HepG2 (cell line): ENCODE data around the gene TNRC18. TPM values are rescaled to one million over a fixed set of nuclear protein-coding genes. Genes with fewer than 3 reads are reported as not detected.

Source experiments
- ATAC-seq: fragments of 200-7000 bp; cut with Tn5 transposase; 3 replicates; pipeline ENCODE4 v1.9.1; 2020; ENCODE audit warnings: mild to moderate bottlenecking, moderate library complexity
- BruUV-seq: library from RNA; stranded (reverse); fragments of 400-500 nt; replicated peaks from 2 replicates; lab custom pipeline; 2021; lab: Mats Ljungman, UMichigan
- CTCF ChIA-PET: fragments of 300-600 bp; formaldehyde crosslinking; extraction: SDS; loops from one replicate; lab custom pipeline; 2021; ENCODE audit warnings: low total read pairs, inconsistent platforms, low intra/inter-chr PET ratio; lab: Yijun Ruan, JAX
- POLR2A ChIA-PET: fragments of 350-600 bp; sonication (Branson Sonifier 250); formaldehyde crosslinking; loops from one replicate; lab custom pipeline; 2020; ENCODE audit warnings: antibody characterized with exemption, inconsistent platforms; lab: Yijun Ruan, JAX
- DNase-seq: peaks from one replicate; pipeline ENCODE4 v3.0.0-alpha.2; 2015; ENCODE audit warnings: low spot score
- FAIRE-seq: peaks from 3 replicates; lab custom pipeline; 2011; peaks lifted over from hg19 to GRCh38; lab: Jason Lieb, UNC
- H2AFZ ChIP-seq: one replicate; pipeline ENCODE4 v1.6.1; 2011; ENCODE audit warnings: low read length, inconsistent platforms
- H3K27ac ChIP-seq: fragments of 300-600 bp; 3 replicates; pipeline ENCODE4 v1.8.0; 2011; ENCODE audit warnings: mixed run types, mild to moderate bottlenecking, mixed read lengths, low read length, inconsistent platforms; ENCODE audit not compliant: insufficient read depth; ENCODE audit errors: extremely low read length
- H3K27me3 ChIP-seq, 2 experiments: fragments of 200-600 bp in 1 of 2; 2 replicates in 1 of 2; 3 replicates in 1 of 2; pipeline versions ENCODE4 v1.6.0 to v1.8.0; 2011; ENCODE audit warnings: low read length in 2 of 2, mild to moderate bottlenecking in 2 of 2, moderate library complexity in 2 of 2, inconsistent platforms in 1 of 2; ENCODE audit not compliant: insufficient read depth in 2 of 2, control insufficient read depth in 1 of 2
- H3K36me3 ChIP-seq, 2 experiments: fragments of 200-600 bp in 1 of 2; replicated peaks in 1 of 2; 2 replicates in 1 of 2; 3 replicates in 1 of 2; pipeline versions ENCODE4 v1.5.1 to v1.8.0; 2011; ENCODE audit warnings: low read length in 2 of 2, inconsistent platforms in 1 of 2; ENCODE audit not compliant: insufficient read depth in 2 of 2, control insufficient read depth in 1 of 2
- H3K4me1 ChIP-seq: 2 replicates; pipeline ENCODE4 v1.5.1; 2012; ENCODE audit warnings: low read length, inconsistent platforms; ENCODE audit not compliant: insufficient read depth
- H3K4me2 ChIP-seq: 2 replicates; pipeline ENCODE4 v1.6.0; 2011; ENCODE audit warnings: low read depth, low read length, inconsistent platforms
- H3K4me3 ChIP-seq, 3 experiments: fragments of 200-600 bp in 1 of 3; sonication (generic), shearing (Covaris generic) in 1 of 3; replicated peaks in 1 of 3; 2 replicates each; pipeline ENCODE4 v1.5.1; 2011 to 2016; ENCODE audit warnings: low read length in 3 of 3, inconsistent platforms in 2 of 3, low read depth in 2 of 3, mild to moderate bottlenecking in 2 of 3, control low read depth in 1 of 3, mixed read lengths in 1 of 3; ENCODE audit not compliant: insufficient read depth in 1 of 3
- H3K79me2 ChIP-seq: one replicate; pipeline ENCODE4 v1.6.1; 2011; ENCODE audit warnings: low read length, inconsistent platforms; ENCODE audit not compliant: insufficient read depth
- H3K9ac ChIP-seq: 2 replicates; pipeline ENCODE4 v1.6.0; 2011; ENCODE audit warnings: mild to moderate bottlenecking, low read depth, low read length, inconsistent platforms; ENCODE audit not compliant: insufficient read depth
- H3K9me3 ChIP-seq: 2 replicates; pipeline ENCODE4 v1.5.1; 2012; ENCODE audit warnings: mild to moderate bottlenecking, low read length
- H4K20me1 ChIP-seq: 2 replicates; pipeline ENCODE4 v1.6.0; 2011; ENCODE audit warnings: inconsistent platforms, mild to moderate bottlenecking, low read length, moderate library complexity; ENCODE audit not compliant: insufficient read depth
- AGO2 ChIP-seq: fragments of 200-400 bp; formaldehyde crosslinking; optimal IDR thresholded peaks from 2 replicates; pipeline ENCODE3; 2017; ENCODE audit warnings: mild to moderate bottlenecking, low read depth, low read length, moderate library complexity
- BHLHE40 ChIP-seq: IDR thresholded peaks from 2 replicates; pipeline ENCODE4 v1.6.1; 2011; ENCODE audit warnings: low read length, improper control_type of control experiment
- BRD4 ChIP-seq: sonication (generic); formaldehyde crosslinking; IDR thresholded peaks from 2 replicates; pipeline ENCODE4 v1.4.0; 2020; ENCODE audit warnings: missing genetic modification reagents
- ETS1 ChIP-seq: sonication (generic); formaldehyde crosslinking; IDR thresholded peaks from 2 replicates; pipeline ENCODE4 v1.4.0; 2020; ENCODE audit warnings: missing genetic modification reagents
- HOMEZ ChIP-seq: IDR thresholded peaks from 2 replicates; pipeline ENCODE4 v1.6.1; 2016; ENCODE audit warnings: low read depth
- JUN ChIP-seq: sonication (generic); formaldehyde crosslinking; IDR thresholded peaks from 2 replicates; pipeline ENCODE4 v1.4.0; 2020; ENCODE audit warnings: mild to moderate bottlenecking, missing genetic modification reagents
- NR1H2 ChIP-seq: sonication (generic); formaldehyde crosslinking; IDR thresholded peaks from 2 replicates; pipeline ENCODE4 v1.8.1; 2022; ENCODE audit warnings: low read depth, missing genetic modification reagents, borderline replicate concordance
- RBFOX2 ChIP-seq: fragments of 200-400 bp; formaldehyde crosslinking; IDR thresholded peaks from 2 replicates; pipeline ENCODE4 v1.6.1; 2017; ENCODE audit warnings: low read depth, mild to moderate bottlenecking, low read length
- ZBTB33 ChIP-seq: sonication (generic); formaldehyde crosslinking; IDR thresholded peaks from 2 replicates; pipeline ENCODE4 v1.4.0; 2020; ENCODE audit warnings: missing genetic modification reagents
- ZMAT5 ChIP-seq: sonication (generic); formaldehyde crosslinking; IDR thresholded peaks from 2 replicates; pipeline ENCODE4 v1.5.0; 2020; ENCODE audit warnings: mild to moderate bottlenecking, low read depth, missing genetic modification reagents, borderline replicate concordance
- WGBS: methylation state at CpG from one replicate; pipeline ENCODE4 v1.1.6; 2017; ENCODE audit warnings: low lambda C conversion rate; 5-methylcytosine and 5-hydroxymethylcytosine counted together
- in situ Hi-C: cut with HindIII; loops from 2 replicates; pipeline ENCODE4 v1.10.0; 2017; ENCODE audit warnings: low pct_unique_long_range_greater_than_20kb; ENCODE audit not compliant: extremely low pct_ligation_motif_present
- intact Hi-C: fragments of 100-400 bp; cut with micrococcal nuclease; formaldehyde crosslinking; loops from one replicate; pipeline ENCODE4 v1.10.0; 2022; ENCODE audit not compliant: unreplicated experiment
- polyA plus RNA-seq, 8 experiments: library from polyadenylated mRNA; depleted of rRNA in 3 of 8; stranded (reverse) in 7 of 8; unstranded in 1 of 8; fragments of >200 nt; fragmentation: Illumina TruSeq in 4 of 8; extraction: Trizol in 4 of 8; gene quantifications; 2 replicates each; pipeline versions ENCODE4 v1.2.1 to v1.2.3, GENCODE V29; 2011 to 2016; ENCODE audit warnings: low read depth in 4 of 8, missing spikeins in 1 of 8, mixed read lengths in 1 of 8; ENCODE audit not compliant: insufficient read depth in 1 of 8
- total RNA-seq, 5 experiments: library from RNA; depleted of rRNA; stranded (reverse); fragments of >200 nt; fragmentation: Illumina TruSeq; extraction: Trizol; gene quantifications; 2 replicates each; pipeline ENCODE4 v1.2.3, GENCODE V29; 2016; ENCODE audit warnings: low read depth in 1 of 5

The TNRC18 gene
- total and polyA plus RNA-seq, 2 of the 13 experiments (the other 11 are each of a cell fraction or from before 2014, with no cell fraction given), result 11.7 to 17.4 TPM

- DNase-seq, result no peak
- Histone ChIP-seq H4K20me1 (no peaks in the 10 kb centered on the region), H3K27ac (no peak overlapping the region), H3K4me3 (no peak overlapping the region), H3K4me2 (no peak overlapping the region), H3K27me3 (no peaks in the 10 kb centered on the region), H3K36me3 (peaks cover 2 to 11% of the 10 kb centered on the region in 2 experiments; a peak in 3 of 5 replicates), H3K9me3 (no peaks in the 10 kb centered on the region), H3K79me2 (no peaks in the 10 kb centered on the region), H3K9ac (no peak overlapping the region)
- POLR2A ChIA-PET, result no interaction called here
- intact Hi-C loops (no loop called here), in situ Hi-C loops (no loop called here)
- FAIRE-seq, result no peak
- no peak for ATAC-seq
- BruUV-seq, result no TSS peak
- CTCF ChIA-PET, result no interaction called here
- TF ChIP-seq NR1H2 (CRISPR knock-in tag) (no peak), ZBTB33 (0 out of 2 replicates have a peak, but pooled peaks have one; percentile 15)
- TF ChIP-seq, all 625 proteins: peak for 1
- 95% methylated on average over 41 of the region's 48 CpGs for WGBS
- Histone ChIP-seq H2AFZ (no peak overlapping the region), H3K4me1 (peaks cover 16% of the 10 kb centered on the region)
These were observed 126.9 kb downstream of the TNRC18 start for GRCh38 chr7:5296611-5297226.

- Histone ChIP-seq H3K27ac (no peak overlapping the region), H3K36me3 (peaks cover 2 to 11% of the 10 kb centered on the region in 2 experiments; a peak in 3 of 5 replicates), H2AFZ (no peak overlapping the region), H3K4me2 (no peak overlapping the region), H3K9me3 (no peaks in the 10 kb centered on the region), H3K4me1 (peaks cover 22% of the 10 kb centered on the region), H3K79me2 (no peaks in the 10 kb centered on the region), H3K9ac (no peak overlapping the region), H3K4me3 (no peak overlapping the region), H4K20me1 (no peaks in the 10 kb centered on the region), H3K27me3 (no peaks in the 10 kb centered on the region)
- no peak for TF ChIP-seq HOMEZ (CRISPR knock-in tag)
- no peak for TF ChIP-seq BHLHE40
- TF ChIP-seq ETS1 (CRISPR knock-in tag), result no peak
- peak; percentile 38 for TF ChIP-seq AGO2
- TF ChIP-seq JUN (CRISPR knock-in tag), result no peak
- no peak for TF ChIP-seq BRD4
- peak; percentile 45; the same call in 1 of the 2 replicates for TF ChIP-seq RBFOX2
- TF ChIP-seq ZMAT5, result no peak
- ATAC-seq (no peak), FAIRE-seq (no peak), DNase-seq (no peak)
- ChIA-PET POLR2A (no interaction called here), CTCF (no interaction called here)
- WGBS, result 96% methylated on average over 29 of the region's 29 CpGs
- in situ Hi-C loops, result no loop called here
- intact Hi-C loops, result no loop called here
- no TSS peak for BruUV-seq
These were observed 127.5 kb downstream of the TNRC18 start for GRCh38 chr7:5296015-5296610.
